ENCODE measurements around the gene SLC12A5.
"Not testable (repeated sequence)": the region's sequence is repeated elsewhere in the genome, so short reads cannot be mapped to it uniquely, and the experiment has no call there.

The SLC12A5 gene

GRCh38 chr20:46028772-46029371 lies at the start of gene SLC12A5:
TSS of gene SLC12A5 (plus strand) at chr20:46029215. CDS start at chr20:46029345, 130 bp downstream.
- DNase-seq, result peak in 18 of 51 donors; percentile 5 to 59 (median 22)

GRCh38 chr20:45981261-45981660 lies 47.8 kb upstream of the SLC12A5 start:
- no peak for DNase-seq

GRCh38 chr20:45983279-45983743 lies 45.7 kb upstream of the SLC12A5 start:
- DNase-seq, result no peak

- no peak for DNase-seq
These were observed 43.4 kb upstream of the SLC12A5 start for GRCh38 chr20:45985573-45985972.

GRCh38 chr20:45987108-45987780 lies 41.8 kb upstream of the SLC12A5 start:
- peak in 39 of 51 donors; percentile 5 to 76 (median 46) for DNase-seq

- DNase-seq, result not testable (repeated sequence)
These were observed 40.2 kb upstream of the SLC12A5 start for GRCh38 chr20:45988830-45989229.

- no peak for DNase-seq
These were observed 37.4 kb upstream of the SLC12A5 start for GRCh38 chr20:45991616-45992015.

GRCh38 chr20:45993197-45993951 lies 35.6 kb upstream of the SLC12A5 start:
- no peak for DNase-seq

- DNase-seq, result no peak
These were observed 34.1 kb upstream of the SLC12A5 start for GRCh38 chr20:45994761-45995493.

GRCh38 chr20:45995495-45996097 lies 33.4 kb upstream of the SLC12A5 start:
- DNase-seq, result not testable (repeated sequence)

GRCh38 chr20:45997187-45997586 lies 31.8 kb upstream of the SLC12A5 start:
- DNase-seq, result no peak

- no peak for DNase-seq
These were observed 30.7 kb upstream of the SLC12A5 start for GRCh38 chr20:45998337-45998736.

- DNase-seq, result peak in 3 of 51 donors; percentile 4 to 13 (median 9)
These were observed 30.3 kb upstream of the SLC12A5 start for GRCh38 chr20:45998761-45999160.

- DNase-seq, result no peak
These were observed 29.3 kb upstream of the SLC12A5 start for GRCh38 chr20:45999557-46000261.

- peak in 1 of 51 donors; percentile 45 for DNase-seq
These were observed 28.6 kb upstream of the SLC12A5 start for GRCh38 chr20:46000262-46000996.

GRCh38 chr20:46001498-46001897 lies 27.5 kb upstream of the SLC12A5 start:
- no peak for DNase-seq

GRCh38 chr20:46002008-46002407 lies 27.0 kb upstream of the SLC12A5 start:
- DNase-seq, result no peak

- peak in 1 of 51 donors; percentile 14 for DNase-seq
These were observed 24.8 kb upstream of the SLC12A5 start for GRCh38 chr20:46004187-46004586.

GRCh38 chr20:46004889-46005473 lies 24.0 kb upstream of the SLC12A5 start:
- peak in 14 of 51 donors; percentile 6 to 40 (median 20) for DNase-seq

Measured in hypothalamus (tissue), 51 donors.